HepG2 (cell line): Measurements from ENCODE around the gene FBXW12. TPM values are rescaled to one million over a fixed set of nuclear protein-coding genes. Genes with fewer than 3 reads are reported as not detected.

ENCODE experiments used
- ATM ChIP-seq: fragments of 450-650 bp; IDR thresholded peaks from 2 replicates; pipeline ENCODE4 v1.7.1; 2017; ENCODE audit warnings: mild to moderate bottlenecking, borderline replicate concordance
- CHD4 ChIP-seq: fragments of 200-600 bp; sonication (generic); IDR thresholded peaks from 2 replicates; pipeline ENCODE4 v1.7.0; 2017; ENCODE audit warnings: mild to moderate bottlenecking, low read length, borderline replicate concordance
- FOXK1 ChIP-seq: sonication (generic); formaldehyde crosslinking; IDR thresholded peaks from 2 replicates; pipeline ENCODE4 v1.4.0; 2020; ENCODE audit warnings: low read depth, missing genetic modification reagents, borderline replicate concordance
- HNRNPH1 ChIP-seq: fragments of 200-400 bp; formaldehyde crosslinking; optimal IDR thresholded peaks from 2 replicates; pipeline ENCODE3; 2017; ENCODE audit warnings: mild to moderate bottlenecking, low read depth, low read length
- HOXA5 ChIP-seq: sonication (generic); formaldehyde crosslinking; IDR thresholded peaks from 2 replicates; pipeline ENCODE4 v1.4.0; 2020; ENCODE audit warnings: missing genetic modification reagents
- MED13 ChIP-seq: sonication (generic); formaldehyde crosslinking; IDR thresholded peaks from 2 replicates; pipeline ENCODE4 v1.5.0; 2020; ENCODE audit warnings: missing genetic modification reagents
- NR2F2 ChIP-seq: IDR thresholded peaks from 2 replicates; pipeline ENCODE4 v1.6.1; 2012; ENCODE audit warnings: low read depth, inconsistent platforms, borderline replicate concordance
- PLRG1 ChIP-seq: fragments of 450-650 bp; conservative IDR thresholded peaks from 2 replicates; pipeline ENCODE4 v1.6.1; 2016
- RBFOX2 ChIP-seq: fragments of 200-400 bp; formaldehyde crosslinking; IDR thresholded peaks from 2 replicates; pipeline ENCODE4 v1.6.1; 2017; ENCODE audit warnings: low read depth, mild to moderate bottlenecking, low read length
- RFX5 ChIP-seq: IDR thresholded peaks from 2 replicates; pipeline ENCODE4 v1.6.1; 2011; ENCODE audit warnings: low read depth, low read length, improper control_type of control experiment
- SNAI1 ChIP-seq: sonication (generic); formaldehyde crosslinking; IDR thresholded peaks from 2 replicates; pipeline ENCODE4 v1.5.0; 2020; ENCODE audit warnings: mild to moderate bottlenecking, missing genetic modification reagents, borderline replicate concordance
- TCF7L2 ChIP-seq: IDR thresholded peaks from 2 replicates; pipeline ENCODE4 v1.6.1; 2011; ENCODE audit warnings: mild to moderate bottlenecking, low read depth, low read length, moderate library complexity
- ZMYM4 ChIP-seq: sonication (generic); formaldehyde crosslinking; IDR thresholded peaks from 2 replicates; pipeline ENCODE4 v1.8.1; 2023; ENCODE audit warnings: mild to moderate bottlenecking, missing genetic modification reagents
- ZNF224 ChIP-seq: sonication (generic); formaldehyde crosslinking; IDR thresholded peaks from 2 replicates; pipeline ENCODE4 v1.5.0; 2020; ENCODE audit warnings: mild to moderate bottlenecking, missing genetic modification reagents
- ZNF274 ChIP-seq: sonication (generic); formaldehyde crosslinking; IDR thresholded peaks from 2 replicates; pipeline ENCODE4 v1.5.1; 2020; ENCODE audit warnings: mild to moderate bottlenecking, missing genetic modification reagents
- ZNF430 ChIP-seq: sonication (generic); formaldehyde crosslinking; IDR thresholded peaks from 2 replicates; pipeline ENCODE4 v1.9.0; 2021; ENCODE audit warnings: mild to moderate bottlenecking, missing genetic modification reagents
- ZSCAN12 ChIP-seq: sonication (generic); formaldehyde crosslinking; IDR thresholded peaks from 2 replicates; pipeline ENCODE4 v1.9.0; 2021; ENCODE audit warnings: mild to moderate bottlenecking, missing genetic modification reagents
- polyA plus RNA-seq, 8 experiments: library from polyadenylated mRNA; depleted of rRNA in 3 of 8; stranded (reverse) in 7 of 8; unstranded in 1 of 8; fragments of >200 nt; fragmentation: Illumina TruSeq in 4 of 8; extraction: Trizol in 4 of 8; gene quantifications; 2 replicates each; pipeline versions ENCODE4 v1.2.1 to v1.2.3, GENCODE V29; 2011 to 2016; ENCODE audit warnings: low read depth in 4 of 8, missing spikeins in 1 of 8, mixed read lengths in 1 of 8; ENCODE audit not compliant: insufficient read depth in 1 of 8
- total RNA-seq, 5 experiments: library from RNA; depleted of rRNA; stranded (reverse); fragments of >200 nt; fragmentation: Illumina TruSeq; extraction: Trizol; gene quantifications; 2 replicates each; pipeline ENCODE4 v1.2.3, GENCODE V29; 2016; ENCODE audit warnings: low read depth in 1 of 5
- TF ChIP-seq, protein P1 (sequence below): IDR thresholded peaks from 2 replicates; pipeline ENCODE4 v1.6.1; 2016; ENCODE audit warnings: low read depth, borderline replicate concordance
- TF ChIP-seq, protein P2 (sequence below): sonication (generic); formaldehyde crosslinking; IDR thresholded peaks from 2 replicates; pipeline ENCODE4 v1.5.0; 2020; ENCODE audit warnings: missing genetic modification reagents
- TF ChIP-seq, protein P3 (sequence below): sonication (generic); formaldehyde crosslinking; IDR thresholded peaks from 2 replicates; pipeline ENCODE4 v1.4.0; 2020; ENCODE audit warnings: missing genetic modification reagents
- TF ChIP-seq, protein P4 (sequence below): sonication (generic); formaldehyde crosslinking; IDR thresholded peaks from 2 replicates; pipeline ENCODE4 v1.4.0; 2020; ENCODE audit warnings: missing genetic modification reagents, borderline replicate concordance

The FBXW12 gene
- total and polyA plus RNA-seq, 2 of the 13 experiments (the other 11 are each of a cell fraction or from before 2014, with no cell fraction given): not detected

DNA sequence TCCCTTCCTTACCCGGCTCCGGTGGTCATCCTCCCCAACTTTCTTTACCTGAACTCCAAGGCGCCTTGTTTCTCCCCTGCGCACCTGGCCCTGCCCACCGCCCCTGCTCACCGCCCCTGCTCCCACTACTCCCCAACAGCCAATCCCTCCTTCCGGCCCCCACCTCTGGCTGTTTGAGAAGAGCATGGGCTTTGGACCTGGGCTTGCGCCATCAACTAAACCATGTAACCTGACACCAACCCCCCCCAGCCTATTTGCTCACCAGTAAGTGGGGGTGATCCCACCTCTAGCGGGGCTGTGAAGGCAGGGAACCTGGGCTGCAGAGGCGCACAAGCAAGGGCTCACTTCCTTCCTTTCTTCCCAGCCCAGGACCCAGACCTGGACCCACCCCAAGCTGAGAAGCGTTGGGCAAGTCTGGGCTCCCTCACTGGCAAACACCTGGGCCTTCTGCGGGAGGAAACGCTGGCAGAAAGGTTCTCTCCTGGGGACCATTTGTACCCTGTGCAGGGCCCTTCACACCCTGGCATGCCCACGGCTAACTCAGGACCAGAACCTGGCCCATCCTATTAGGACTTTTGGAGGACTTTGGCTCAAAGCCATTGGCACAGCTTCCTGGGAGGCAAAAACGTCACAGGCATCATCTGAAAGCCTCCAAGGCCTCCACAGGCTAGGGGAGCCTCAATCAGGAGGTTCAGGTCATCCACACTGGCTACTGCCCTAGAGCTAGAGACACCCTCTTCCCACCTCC is 58.1 kb downstream of the FBXW12 start, which contains the start of gene PLXNB1 (continued):
- 0 out of 2 replicates have a peak, but pooled peaks have one; percentile 80 for TF ChIP-seq HOXA5 (CRISPR knock-in tag)
- no peak for TF ChIP-seq RBFOX2
- TF ChIP-seq CHD4: no peak
- peak; percentile 77; the same call in 1 of the 2 replicates for TF ChIP-seq MED13 (CRISPR knock-in tag)
- no peak for TF ChIP-seq NR2F2
- TF ChIP-seq, protein P1, sequence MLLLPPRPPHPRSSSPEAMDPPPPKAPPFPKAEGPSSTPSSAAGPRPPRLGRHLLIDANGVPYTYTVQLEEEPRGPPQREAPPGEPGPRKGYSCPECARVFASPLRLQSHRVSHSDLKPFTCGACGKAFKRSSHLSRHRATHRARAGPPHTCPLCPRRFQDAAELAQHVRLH (CRISPR knock-in tag): 0 out of 2 replicates have a peak, but pooled peaks have one; percentile 22
- TF ChIP-seq, protein P2, sequence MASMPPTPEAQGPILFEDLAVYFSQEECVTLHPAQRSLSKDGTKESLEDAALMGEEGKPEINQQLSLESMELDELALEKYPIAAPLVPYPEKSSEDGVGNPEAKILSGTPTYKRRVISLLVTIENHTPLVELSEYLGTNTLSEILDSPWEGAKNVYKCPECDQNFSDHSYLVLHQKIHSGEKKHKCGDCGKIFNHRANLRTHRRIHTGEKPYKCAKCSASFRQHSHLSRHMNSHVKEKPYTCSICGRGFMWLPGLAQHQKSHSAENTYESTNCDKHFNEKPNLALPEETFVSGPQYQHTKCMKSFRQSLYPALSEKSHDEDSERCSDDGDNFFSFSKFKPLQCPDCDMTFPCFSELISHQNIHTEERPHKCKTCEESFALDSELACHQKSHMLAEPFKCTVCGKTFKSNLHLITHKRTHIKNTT (CRISPR knock-in tag): no peak
- TF ChIP-seq, protein P3, sequence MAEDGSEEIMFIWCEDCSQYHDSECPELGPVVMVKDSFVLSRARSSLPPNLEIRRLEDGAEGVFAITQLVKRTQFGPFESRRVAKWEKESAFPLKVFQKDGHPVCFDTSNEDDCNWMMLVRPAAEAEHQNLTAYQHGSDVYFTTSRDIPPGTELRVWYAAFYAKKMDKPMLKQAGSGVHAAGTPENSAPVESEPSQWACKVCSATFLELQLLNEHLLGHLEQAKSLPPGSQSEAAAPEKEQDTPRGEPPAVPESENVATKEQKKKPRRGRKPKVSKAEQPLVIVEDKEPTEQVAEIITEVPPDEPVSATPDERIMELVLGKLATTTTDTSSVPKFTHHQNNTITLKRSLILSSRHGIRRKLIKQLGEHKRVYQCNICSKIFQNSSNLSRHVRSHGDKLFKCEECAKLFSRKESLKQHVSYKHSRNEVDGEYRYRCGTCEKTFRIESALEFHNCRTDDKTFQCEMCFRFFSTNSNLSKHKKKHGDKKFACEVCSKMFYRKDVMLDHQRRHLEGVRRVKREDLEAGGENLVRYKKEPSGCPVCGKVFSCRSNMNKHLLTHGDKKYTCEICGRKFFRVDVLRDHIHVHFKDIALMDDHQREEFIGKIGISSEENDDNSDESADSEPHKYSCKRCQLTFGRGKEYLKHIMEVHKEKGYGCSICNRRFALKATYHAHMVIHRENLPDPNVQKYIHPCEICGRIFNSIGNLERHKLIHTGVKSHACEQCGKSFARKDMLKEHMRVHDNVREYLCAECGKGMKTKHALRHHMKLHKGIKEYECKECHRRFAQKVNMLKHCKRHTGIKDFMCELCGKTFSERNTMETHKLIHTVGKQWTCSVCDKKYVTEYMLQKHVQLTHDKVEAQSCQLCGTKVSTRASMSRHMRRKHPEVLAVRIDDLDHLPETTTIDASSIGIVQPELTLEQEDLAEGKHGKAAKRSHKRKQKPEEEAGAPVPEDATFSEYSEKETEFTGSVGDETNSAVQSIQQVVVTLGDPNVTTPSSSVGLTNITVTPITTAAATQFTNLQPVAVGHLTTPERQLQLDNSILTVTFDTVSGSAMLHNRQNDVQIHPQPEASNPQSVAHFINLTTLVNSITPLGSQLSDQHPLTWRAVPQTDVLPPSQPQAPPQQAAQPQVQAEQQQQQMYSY (CRISPR knock-in tag): no peak; the same call in 1 of the 2 replicates
- peak; percentile 96 for TF ChIP-seq ZNF430 (CRISPR knock-in tag)
- peak; percentile 66; the same call in 1 of the 2 replicates for TF ChIP-seq SNAI1 (CRISPR knock-in tag)
- no peak for TF ChIP-seq TCF7L2
- no peak for TF ChIP-seq ZSCAN12
- peak; percentile 81; the same call in 1 of the 2 replicates for TF ChIP-seq FOXK1 (CRISPR knock-in tag)
- TF ChIP-seq HNRNPH1: peak; percentile 83
- TF ChIP-seq ZMYM4 (CRISPR knock-in tag): peak; percentile 85
- TF ChIP-seq ZNF224 (CRISPR knock-in tag): peak; percentile 63; the same call in 1 of the 2 replicates
- no peak for TF ChIP-seq PLRG1
- TF ChIP-seq ATM: no peak
- no peak for TF ChIP-seq RFX5
- TF ChIP-seq, protein P4, sequence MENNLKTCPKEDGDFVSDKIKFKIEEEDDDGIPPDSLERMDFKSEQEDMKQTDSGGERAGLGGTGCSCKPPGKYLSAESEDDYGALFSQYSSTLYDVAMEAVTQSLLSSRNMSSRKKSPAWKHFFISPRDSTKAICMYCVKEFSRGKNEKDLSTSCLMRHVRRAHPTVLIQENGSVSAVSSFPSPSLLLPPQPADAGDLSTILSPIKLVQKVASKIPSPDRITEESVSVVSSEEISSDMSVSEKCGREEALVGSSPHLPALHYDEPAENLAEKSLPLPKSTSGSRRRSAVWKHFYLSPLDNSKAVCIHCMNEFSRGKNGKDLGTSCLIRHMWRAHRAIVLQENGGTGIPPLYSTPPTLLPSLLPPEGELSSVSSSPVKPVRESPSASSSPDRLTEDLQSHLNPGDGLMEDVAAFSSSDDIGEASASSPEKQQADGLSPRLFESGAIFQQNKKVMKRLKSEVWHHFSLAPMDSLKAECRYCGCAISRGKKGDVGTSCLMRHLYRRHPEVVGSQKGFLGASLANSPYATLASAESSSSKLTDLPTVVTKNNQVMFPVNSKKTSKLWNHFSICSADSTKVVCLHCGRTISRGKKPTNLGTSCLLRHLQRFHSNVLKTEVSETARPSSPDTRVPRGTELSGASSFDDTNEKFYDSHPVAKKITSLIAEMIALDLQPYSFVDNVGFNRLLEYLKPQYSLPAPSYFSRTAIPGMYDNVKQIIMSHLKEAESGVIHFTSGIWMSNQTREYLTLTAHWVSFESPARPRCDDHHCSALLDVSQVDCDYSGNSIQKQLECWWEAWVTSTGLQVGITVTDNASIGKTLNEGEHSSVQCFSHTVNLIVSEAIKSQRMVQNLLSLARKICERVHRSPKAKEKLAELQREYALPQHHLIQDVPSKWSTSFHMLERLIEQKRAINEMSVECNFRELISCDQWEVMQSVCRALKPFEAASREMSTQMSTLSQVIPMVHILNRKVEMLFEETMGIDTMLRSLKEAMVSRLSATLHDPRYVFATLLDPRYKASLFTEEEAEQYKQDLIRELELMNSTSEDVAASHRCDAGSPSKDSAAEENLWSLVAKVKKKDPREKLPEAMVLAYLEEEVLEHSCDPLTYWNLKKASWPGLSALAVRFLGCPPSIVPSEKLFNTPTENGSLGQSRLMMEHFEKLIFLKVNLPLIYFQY (CRISPR knock-in tag): peak; percentile 68; the same call in 1 of the 2 replicates
- TF ChIP-seq ZNF274 (CRISPR knock-in tag): no peak
